RWPE2 (cell line): ENCODE data around the gene RMI2.

Source experiments
- ATAC-seq: fragments of 200-7000 bp; cut with Tn5 transposase; 3 replicates; pipeline ENCODE4 v1.9.1; 2021; ENCODE audit warnings: low read depth
- DNase-seq: peaks from one replicate; pipeline ENCODE4 v3.0.0-alpha.2; 2020; ENCODE audit warnings: low spot score
- H3K27ac ChIP-seq: fragments of 450-650 bp; 2 replicates; pipeline ENCODE4 v1.5.1; 2017; ENCODE audit warnings: mild to moderate bottlenecking; ENCODE audit not compliant: poor library complexity, severe bottlenecking
- H3K27me3 ChIP-seq: fragments of 250-450 bp; sonication (Bioruptor Pico); 2 replicates; pipeline ENCODE4 v1.5.1; 2021; ENCODE audit warnings: mild to moderate bottlenecking, moderate library complexity; ENCODE audit not compliant: insufficient read depth, poor library complexity, severe bottlenecking
- H3K36me3 ChIP-seq: fragments of 250-450 bp; sonication (Bioruptor Pico); 2 replicates; pipeline ENCODE4 v1.5.1; 2020; ENCODE audit warnings: low read depth, mild to moderate bottlenecking, moderate library complexity
- H3K4me1 ChIP-seq: fragments of 250-450 bp; sonication (Bioruptor Pico); 2 replicates; pipeline ENCODE4 v1.5.1; 2021; ENCODE audit warnings: mild to moderate bottlenecking, moderate library complexity; ENCODE audit not compliant: insufficient read depth, poor library complexity, severe bottlenecking
- H3K4me3 ChIP-seq: fragments of 250-450 bp; sonication (Bioruptor Pico); 2 replicates; pipeline ENCODE4 v1.5.1; 2021; ENCODE audit warnings: mild to moderate bottlenecking, moderate library complexity; ENCODE audit not compliant: severe bottlenecking
- H3K9me3 ChIP-seq: fragments of 250-450 bp; sonication (Bioruptor Pico); 2 replicates; pipeline ENCODE4 v1.5.1; 2021; ENCODE audit warnings: mild to moderate bottlenecking, moderate library complexity; ENCODE audit not compliant: severe bottlenecking
- TF ChIP-seq, protein P1 (sequence below): fragments of 450-650 bp; IDR thresholded peaks from one replicate; pipeline ENCODE4 v1.5.1; 2017; ENCODE audit warnings: mild to moderate bottlenecking, moderate library complexity; ENCODE audit not compliant: poor library complexity, severe bottlenecking

Gene RMI2

DNA sequence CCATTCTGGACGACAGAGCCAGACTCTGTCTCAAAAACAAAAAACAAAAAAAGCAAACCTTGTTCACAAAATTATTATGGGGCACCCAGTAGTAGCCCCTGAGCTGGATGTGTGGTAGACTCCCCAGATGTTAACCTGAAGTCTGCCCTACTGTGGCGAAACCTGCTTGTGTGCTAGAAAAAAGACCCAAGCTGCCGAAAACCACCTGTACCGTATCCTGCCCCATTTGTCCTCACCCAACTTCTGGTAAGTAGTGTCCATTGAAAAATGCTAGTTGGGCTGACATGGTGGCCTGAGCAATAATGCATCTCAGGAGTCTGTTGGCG is 9.1 kb downstream of the RMI2 start:
- TF ChIP-seq, protein P1, sequence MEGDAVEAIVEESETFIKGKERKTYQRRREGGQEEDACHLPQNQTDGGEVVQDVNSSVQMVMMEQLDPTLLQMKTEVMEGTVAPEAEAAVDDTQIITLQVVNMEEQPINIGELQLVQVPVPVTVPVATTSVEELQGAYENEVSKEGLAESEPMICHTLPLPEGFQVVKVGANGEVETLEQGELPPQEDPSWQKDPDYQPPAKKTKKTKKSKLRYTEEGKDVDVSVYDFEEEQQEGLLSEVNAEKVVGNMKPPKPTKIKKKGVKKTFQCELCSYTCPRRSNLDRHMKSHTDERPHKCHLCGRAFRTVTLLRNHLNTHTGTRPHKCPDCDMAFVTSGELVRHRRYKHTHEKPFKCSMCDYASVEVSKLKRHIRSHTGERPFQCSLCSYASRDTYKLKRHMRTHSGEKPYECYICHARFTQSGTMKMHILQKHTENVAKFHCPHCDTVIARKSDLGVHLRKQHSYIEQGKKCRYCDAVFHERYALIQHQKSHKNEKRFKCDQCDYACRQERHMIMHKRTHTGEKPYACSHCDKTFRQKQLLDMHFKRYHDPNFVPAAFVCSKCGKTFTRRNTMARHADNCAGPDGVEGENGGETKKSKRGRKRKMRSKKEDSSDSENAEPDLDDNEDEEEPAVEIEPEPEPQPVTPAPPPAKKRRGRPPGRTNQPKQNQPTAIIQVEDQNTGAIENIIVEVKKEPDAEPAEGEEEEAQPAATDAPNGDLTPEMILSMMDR = no peak
- DNase-seq = no peak

DNA sequence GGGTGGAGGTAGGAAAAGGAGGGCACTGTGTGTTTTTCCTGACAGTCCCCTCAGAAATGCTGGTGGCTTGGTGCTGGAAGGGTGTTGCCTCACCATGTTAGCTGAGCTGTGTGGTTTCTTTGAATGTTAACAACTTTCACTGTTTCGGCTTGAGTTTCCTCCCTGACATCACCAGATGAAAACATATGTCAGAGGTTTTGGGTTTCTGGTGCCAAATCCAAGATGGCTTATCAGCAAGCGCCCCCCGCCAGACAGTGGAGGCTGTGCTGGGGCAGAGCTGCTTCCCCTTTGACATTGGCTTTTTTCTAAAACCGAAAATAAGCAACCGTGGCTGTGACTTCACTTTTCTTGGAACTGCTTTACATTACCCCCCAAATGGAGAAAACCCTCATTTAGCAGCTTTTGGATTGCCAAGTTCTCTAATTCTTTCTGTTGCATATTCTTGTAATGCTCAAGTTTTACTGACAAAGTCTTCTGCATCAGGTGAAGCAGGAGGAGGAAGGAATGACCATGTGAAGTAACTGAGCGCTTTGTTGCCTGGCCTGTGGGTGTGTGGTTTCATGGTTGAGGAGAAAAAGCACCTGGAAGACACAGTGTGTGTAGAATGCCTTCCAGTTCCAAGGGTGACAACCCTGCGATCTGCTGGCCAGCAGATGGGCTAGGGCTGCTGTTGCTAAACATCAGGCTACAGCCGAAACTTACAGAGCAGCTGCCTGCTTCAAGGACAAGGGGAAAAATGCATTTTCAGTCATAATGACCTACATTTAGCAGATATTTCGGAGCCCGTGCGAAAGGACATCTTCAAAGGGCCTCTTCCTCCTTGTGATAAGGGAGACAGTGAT is 9.7 kb downstream of the RMI2 start:
- H3K27ac ChIP-seq = no peak overlapping the region
- TF ChIP-seq, protein P1 = no peak
- DNase-seq (no peak), ATAC-seq (no peak)
- H3K27me3 ChIP-seq = no peaks in the 10 kb centered on the region
- H3K4me1 ChIP-seq = peaks cover 26% of the 10 kb centered on the region
- H3K9me3 ChIP-seq = no peaks in the 10 kb centered on the region
- H3K4me3 ChIP-seq = no peak overlapping the region
- H3K36me3 ChIP-seq = peaks cover 11% of the 10 kb centered on the region

More for the DNA sequence above, 9.1 kb downstream of the RMI2 start:
- Histone ChIP-seq H3K27ac (no peak overlapping the region), H3K4me3 (no peak overlapping the region), H3K27me3 (no peaks in the 10 kb centered on the region), H3K9me3 (no peaks in the 10 kb centered on the region), H3K4me1 (peaks cover 25% of the 10 kb centered on the region), H3K36me3 (peaks cover 11% of the 10 kb centered on the region)
- no peak for ATAC-seq

DNA sequence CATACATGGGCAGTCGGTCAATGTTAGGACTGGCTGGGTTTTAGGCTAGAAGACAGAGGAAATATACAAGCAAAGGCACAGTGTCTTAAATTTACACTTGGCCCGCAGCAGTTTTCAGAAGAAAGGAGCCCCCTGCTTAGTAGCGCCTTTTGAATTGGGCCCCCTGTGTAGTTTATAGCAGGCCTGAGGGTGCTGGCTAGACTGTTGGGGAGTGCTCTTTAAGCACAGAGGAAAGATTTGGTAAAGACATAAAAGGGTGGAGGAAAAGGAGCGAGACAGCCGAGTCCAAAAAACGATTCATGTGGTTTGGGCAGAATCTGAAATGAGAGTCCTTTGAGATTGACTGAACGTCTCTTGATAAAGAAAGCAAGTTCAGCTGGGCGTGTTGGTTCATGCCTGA is 10.6 kb downstream of the RMI2 start:
- Histone ChIP-seq H3K36me3 (peaks cover 5% of the 10 kb centered on the region), H3K4me1 (peaks cover 26% of the 10 kb centered on the region), H3K9me3 (no peaks in the 10 kb centered on the region), H3K27me3 (no peaks in the 10 kb centered on the region), H3K4me3 (no peak overlapping the region), H3K27ac (no peak overlapping the region)
- no peak for ATAC-seq
- no peak for DNase-seq
- TF ChIP-seq, protein P1 = no peak

DNA sequence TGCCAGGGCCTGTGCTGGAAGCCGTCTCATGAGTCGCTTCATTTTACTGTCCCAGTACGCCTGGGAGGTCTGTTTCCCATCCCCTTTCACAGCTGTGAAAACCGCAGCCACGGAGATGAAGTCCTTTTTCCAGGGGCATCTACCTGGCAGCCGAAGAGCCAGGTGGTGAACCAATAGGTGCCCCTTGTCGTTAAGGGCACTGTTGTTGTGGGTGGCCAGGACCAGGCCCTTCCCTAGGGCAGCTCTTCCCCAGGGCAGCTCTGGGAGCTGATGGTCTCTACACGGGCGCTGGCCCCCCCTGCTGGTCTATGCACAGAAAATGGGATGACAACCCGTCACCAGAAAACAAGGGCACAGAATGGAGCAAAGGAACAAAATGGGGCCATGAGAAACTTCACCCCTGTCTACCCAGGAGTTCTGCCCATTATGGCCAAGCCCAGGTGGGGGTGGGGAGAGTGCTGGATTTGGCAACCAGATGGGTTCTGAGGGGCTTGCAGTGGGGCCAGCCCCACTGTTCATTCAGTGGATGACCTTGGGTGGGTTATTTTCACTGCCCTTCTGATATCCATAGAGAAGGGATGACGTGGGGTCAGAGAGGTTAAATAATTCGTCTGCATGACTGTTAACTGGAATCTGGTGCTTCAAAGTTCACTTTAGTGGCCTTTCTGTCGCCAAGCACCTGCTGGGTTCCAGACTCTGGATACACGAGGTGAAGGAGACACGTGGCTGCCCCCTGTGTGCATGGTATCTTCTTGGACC is 11.5 kb downstream of the RMI2 start:
- peak overlapping the region; percentile 74 for H3K27ac ChIP-seq

More for the DNA sequence above, 11.5 kb downstream of the RMI2 start:
- TF ChIP-seq, protein P1 = peak; percentile 43
- H3K9me3 ChIP-seq = no peaks in the 10 kb centered on the region
- no peaks in the 10 kb centered on the region for H3K27me3 ChIP-seq
- no peaks in the 10 kb centered on the region; the same call in 1 of the 2 replicates for H3K36me3 ChIP-seq
- DNase-seq (no peak), ATAC-seq (no peak)
- peaks cover 26% of the 10 kb centered on the region for H3K4me1 ChIP-seq
- no peak overlapping the region for H3K4me3 ChIP-seq
